ENCODE data around the gene RHD. TPM values are rescaled to one million over a fixed set of nuclear protein-coding genes. Genes with fewer than 3 reads are reported as not detected.
"Not testable (repeated sequence)": the region's sequence is repeated elsewhere in the genome, so short reads cannot be mapped to it uniquely, and the experiment has no call there.

RHD gene
- total RNA-seq, 1 experiment from 2014 or later, result not detected

GRCh38 chr1:25355841-25356395 lies 83.6 kb downstream of the RHD start:
- no peak for DNase-seq (ENCODE audit: low read depth)

DNA sequence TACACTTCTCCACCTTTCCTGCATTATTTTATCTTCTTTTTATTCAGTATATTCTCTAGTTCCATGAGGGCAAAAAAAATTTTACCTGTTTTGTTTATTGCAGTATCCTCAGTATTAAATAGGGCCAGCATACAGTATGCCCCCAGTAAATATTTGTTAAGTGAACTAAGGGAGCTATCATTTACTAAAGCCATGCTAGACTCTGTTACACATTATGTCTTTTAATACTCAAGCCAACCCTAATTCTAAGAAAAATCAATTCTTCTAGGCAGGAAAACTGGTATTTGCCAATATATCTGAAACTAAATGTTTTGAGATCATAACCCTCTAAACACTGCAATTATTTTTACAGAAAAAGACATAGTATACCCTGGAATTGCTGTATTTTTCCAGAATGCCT lies 84.1 kb downstream of the RHD start:
- DNase-seq (ENCODE audit: low read depth), result no peak

- peak; percentile 23 for DNase-seq (ENCODE audit: low read depth)
Measured at GRCh38 chr1:25356848-25357247, 84.5 kb downstream of the RHD start.

DNA sequence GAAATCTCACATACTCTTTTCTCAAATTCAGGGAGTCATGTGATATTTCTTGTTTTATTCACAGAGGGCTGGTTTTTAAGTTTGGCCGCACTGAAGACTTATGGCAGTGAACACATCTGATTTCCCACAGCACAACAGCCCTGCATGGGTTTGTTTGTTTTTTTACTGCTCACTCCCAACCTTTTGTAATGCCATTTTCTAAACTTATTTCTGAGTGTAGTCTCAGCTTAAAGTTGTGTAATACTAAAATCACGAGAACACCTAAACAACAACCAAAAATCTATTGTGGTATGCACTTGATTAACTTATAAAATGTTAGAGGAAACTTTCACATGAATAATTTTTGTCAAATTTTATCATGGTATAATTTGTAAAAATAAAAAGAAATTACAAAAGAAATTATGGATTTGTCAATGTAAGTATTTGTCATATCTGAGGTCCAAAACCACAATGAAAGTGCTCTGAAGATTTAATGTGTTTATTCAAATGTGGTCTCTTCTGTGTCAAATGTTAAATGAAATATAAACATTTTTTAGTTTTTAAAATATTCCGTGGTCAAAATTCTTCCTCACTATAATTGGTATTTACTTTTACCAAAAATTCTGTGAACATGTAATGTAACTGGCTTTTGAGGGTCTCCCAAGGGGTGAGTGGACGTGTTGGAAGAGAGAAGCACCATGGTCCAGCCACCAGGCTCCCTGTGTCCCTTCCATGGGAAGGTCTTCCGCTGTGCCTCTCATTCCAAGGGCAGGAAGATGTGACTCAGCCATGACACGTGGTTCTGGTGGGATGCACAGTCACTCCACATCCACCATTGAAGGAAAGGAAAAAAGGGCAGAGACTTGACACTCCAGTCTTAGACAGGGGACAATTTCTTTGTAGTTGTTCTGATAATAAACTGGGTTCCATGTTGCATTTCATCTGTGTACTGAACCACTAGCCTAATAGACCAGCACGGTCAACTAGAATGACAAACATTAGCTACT lies 88.6 kb downstream of the RHD start:
- peak; percentile 92 for DNase-seq (ENCODE audit: low read depth)

DNA sequence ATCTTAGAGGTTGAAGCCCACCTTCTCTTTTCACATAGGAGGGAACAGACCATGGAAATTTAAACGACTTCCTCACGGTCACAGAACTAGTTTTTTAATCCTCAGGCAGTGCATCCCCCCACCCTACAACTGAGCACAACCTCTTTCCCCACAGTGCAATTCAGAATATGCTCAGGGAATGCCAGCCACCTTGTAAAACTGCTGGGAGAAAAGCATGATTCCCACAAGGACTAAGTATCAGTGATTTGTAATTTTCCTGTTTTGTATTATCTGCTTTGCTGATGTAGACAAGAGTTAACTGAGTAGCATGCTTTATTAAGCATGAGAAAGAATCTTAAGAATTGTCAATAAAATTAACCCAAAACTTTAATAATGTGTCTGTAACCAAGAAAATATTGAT lies 89.6 kb downstream of the RHD start:
- DNase-seq (ENCODE audit: low read depth), result no peak

GRCh38 chr1:25362634-25363559 lies 90.6 kb downstream of the RHD start:
- not testable (repeated sequence) for DNase-seq (ENCODE audit: low read depth)

DNA sequence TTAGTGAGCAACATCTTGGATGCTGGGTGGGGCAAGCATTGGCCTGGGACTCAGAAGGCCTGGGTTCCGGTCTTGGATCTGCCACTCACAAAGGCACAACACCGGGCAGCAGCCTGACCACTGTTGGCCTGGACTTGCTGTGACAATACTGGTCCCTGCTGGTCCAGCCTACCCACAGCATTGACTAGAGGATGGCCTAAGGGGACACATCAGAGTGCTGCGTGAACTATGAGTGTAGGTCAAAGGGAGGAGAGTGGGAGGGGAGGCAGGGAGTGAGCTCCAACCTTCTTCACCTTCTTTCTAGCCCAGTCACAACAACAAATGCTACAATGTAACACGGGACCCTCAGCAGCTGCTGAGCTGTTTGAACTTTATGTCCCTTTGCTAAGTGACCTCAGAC lies 96.9 kb downstream of the RHD start:
- DNase-seq (ENCODE audit: low read depth), result peak; percentile 29

- not testable (repeated sequence) for DNase-seq (ENCODE audit: low read depth)
Measured at GRCh38 chr1:25369691-25370271, 97.5 kb downstream of the RHD start.

DNA sequence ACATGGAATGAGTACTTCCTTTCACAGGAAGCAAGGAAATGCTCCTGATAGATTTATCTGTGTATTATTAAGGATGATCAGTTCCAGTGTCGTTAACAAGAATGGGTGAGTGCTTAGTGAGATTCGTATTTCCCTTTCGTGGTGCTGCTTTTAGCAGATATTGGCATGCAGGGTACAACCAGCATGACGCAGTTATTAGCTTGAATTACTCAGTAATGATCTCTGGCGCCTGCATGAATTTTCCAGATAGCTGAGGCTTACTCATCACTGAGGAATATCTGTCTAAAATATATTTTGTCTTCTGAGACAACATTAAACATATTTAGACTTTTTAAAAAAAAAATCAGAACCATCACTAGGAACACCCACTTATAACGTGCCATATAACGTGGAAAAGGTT lies 99.4 kb downstream of the RHD start:
- peak; percentile 58 for DNase-seq (ENCODE audit: low read depth)

- not testable (repeated sequence) for DNase-seq (ENCODE audit: low read depth)
Measured at GRCh38 chr1:25378367-25378766, 106.1 kb downstream of the RHD start.

Other genes with a start within 250 kb of the RHD start
- gene SYF2, start 40.0 kb upstream of the RHD start, total RNA-seq (2014; rRNA removed; shearing (Covaris generic)), result 53.2 and 56.7 TPM in 2 replicates
- 31.0 and 33.6 TPM in 2 replicates for gene RSRP1, start 25.1 kb upstream of the RHD start, total RNA-seq (2014; rRNA removed; shearing (Covaris generic))
- gene TMEM50A, start 65.8 kb downstream of the RHD start, total RNA-seq (2014; rRNA removed; shearing (Covaris generic)), result 158 and 191 TPM in 2 replicates
- 0.42 and 1.4 TPM in 2 replicates for gene RHCE, start 148.3 kb downstream of the RHD start, total RNA-seq (2014; rRNA removed; shearing (Covaris generic))
- 16.0 and 23.5 TPM in 2 replicates for gene MACO1, start 158.4 kb downstream of the RHD start, total RNA-seq (2014; rRNA removed; shearing (Covaris generic))

Data from M059J (cell line).